Lower leg skin (tissue), 3 donors: ENCODE measurements around the gene KXD1.

Source experiments
- CTCF ChIP-seq, 3 donors: fragments of 450-650 bp; IDR thresholded peaks; one replicate each; pipeline ENCODE4 v1.5.1; 2016; ENCODE audit warnings: antibody characterized with exemption in 3 of 3, mild to moderate bottlenecking in 3 of 3, moderate library complexity in 2 of 3
- POLR2A ChIP-seq, 2 donors: fragments of 450-650 bp; IDR thresholded peaks; one replicate each; pipeline ENCODE4 v1.6.1; 2016 to 2017; ENCODE audit warnings: antibody characterized with exemption in 2 of 2, mild to moderate bottlenecking in 1 of 2, moderate library complexity in 1 of 2

GRCh38 chr19:18603958-18604819, 46.5 kb downstream of the KXD1 start:
- TF ChIP-seq CTCF (IDR thresholded peaks at IDR 0.05) (no peak), POLR2A (IDR thresholded peaks at IDR 0.05) (no peak)
